ENCODE measurements around the gene RPAP3. TPM values are rescaled to one million over a fixed set of nuclear protein-coding genes. Genes with fewer than 3 reads are reported as not detected.

RPAP3 gene
- polyA plus RNA-seq, 12 donors: 21.4 to 38.4 (median 30.7) TPM; not detected in 1

GRCh38 chr12:47722941-47723631, 17.3 kb upstream of the RPAP3 start:
- no peak for DNase-seq

DNA sequence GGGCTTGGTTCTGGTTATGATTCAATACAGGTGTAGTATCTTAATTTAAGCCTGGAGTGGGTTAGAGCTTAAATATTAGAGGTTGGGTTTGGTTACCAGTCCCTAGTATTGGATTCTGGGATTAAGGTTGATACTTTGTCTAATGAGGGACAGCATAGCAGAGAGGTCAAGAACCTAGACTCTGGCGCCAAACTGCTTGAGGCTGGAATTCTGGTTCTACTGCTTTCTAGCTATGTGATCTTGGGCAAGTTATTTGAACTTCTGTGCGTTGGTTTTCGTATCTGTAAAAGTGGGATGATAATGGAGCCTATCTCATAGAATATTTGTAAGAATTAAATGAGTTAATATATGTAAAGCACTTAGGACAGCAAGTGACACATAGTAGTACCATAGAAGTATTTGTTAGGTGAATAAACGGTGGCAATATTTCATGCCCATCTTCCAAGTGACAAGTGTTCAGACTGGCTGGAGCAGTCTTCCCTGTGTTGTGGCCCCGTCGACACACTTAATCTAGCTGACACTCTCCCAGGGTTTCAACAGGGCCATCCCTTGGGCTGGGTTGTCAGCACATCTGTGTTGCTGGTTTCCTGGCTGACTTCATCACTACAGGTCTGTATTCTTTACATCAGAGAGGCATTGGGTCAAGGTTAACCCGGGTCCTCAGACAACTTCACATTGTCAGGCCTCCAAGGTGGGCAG, 16.5 kb upstream of the RPAP3 start:
- DNase-seq: no peak

DNA sequence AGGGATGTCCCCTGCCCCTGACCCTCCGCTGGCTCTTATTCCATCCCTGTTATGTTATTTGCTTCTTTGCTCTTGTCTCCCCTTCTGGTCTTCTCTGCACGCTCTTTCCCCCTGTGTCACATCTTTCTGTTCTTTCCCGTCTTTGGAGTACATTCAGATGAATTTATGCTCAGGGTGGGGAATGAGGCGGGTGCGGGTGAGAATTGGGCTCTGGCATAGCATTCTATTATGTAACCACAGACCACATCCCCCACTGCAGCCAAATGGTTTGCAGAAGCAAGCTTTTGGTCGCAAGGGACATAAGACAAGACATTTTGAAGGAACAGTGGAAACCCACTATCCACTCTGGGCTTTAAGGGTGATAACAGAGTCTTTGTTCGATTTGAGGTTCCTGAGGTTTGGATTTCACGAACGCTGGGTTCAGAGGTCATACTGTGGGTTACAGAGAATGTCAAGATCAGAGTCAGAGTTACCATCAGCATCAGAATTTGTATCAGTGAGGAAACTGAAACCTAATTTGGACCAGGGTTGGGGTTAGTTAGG, 15.7 kb upstream of the RPAP3 start:
- no peak for DNase-seq

GRCh38 chr12:47718531-47718930, 12.7 kb upstream of the RPAP3 start:
- no peak for DNase-seq

DNA sequence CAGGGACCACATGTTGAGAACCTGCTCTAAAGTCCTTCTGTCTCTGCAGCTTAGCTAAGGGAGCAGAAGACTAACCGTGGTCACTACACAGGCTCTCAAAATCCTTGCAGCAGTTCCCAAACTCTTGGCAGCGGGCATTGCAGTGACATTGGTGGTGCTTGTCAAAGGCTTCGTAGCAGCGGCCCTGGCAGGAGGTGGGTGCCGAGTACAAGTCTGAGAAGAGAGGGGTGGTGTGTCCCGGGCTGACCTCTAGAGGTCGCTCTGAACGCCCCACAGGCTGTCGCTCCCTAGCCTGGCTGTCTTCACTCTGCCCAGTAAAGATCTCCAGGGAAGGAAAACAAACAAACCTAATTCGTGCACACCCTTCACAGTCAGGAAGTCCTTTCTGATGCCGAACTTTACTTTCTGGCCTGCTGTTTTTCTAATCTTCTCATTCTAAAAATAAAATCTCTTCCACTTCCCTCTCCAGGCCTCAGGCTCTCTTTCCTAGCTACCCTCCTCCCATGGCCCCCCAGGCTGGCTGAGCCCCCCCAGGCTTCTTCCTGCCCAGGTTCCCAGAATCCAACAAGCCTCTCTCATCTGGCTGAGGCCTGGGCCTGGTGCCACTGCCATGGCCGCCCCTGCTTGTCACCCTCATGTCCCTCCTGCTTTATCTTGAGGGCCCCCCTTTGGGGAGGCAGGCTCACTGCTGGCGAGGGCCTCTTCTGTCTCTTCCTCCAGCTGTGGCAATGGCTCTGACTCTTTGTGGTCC, 11.8 kb upstream of the RPAP3 start:
- peak; percentile 84 for DNase-seq

- DNase-seq: no peak
Observed at GRCh38 chr12:47717046-47717442, 11.2 kb upstream of the RPAP3 start.

- DNase-seq: no peak
Observed at GRCh38 chr12:47715877-47716548, 10.2 kb upstream of the RPAP3 start.

DNA sequence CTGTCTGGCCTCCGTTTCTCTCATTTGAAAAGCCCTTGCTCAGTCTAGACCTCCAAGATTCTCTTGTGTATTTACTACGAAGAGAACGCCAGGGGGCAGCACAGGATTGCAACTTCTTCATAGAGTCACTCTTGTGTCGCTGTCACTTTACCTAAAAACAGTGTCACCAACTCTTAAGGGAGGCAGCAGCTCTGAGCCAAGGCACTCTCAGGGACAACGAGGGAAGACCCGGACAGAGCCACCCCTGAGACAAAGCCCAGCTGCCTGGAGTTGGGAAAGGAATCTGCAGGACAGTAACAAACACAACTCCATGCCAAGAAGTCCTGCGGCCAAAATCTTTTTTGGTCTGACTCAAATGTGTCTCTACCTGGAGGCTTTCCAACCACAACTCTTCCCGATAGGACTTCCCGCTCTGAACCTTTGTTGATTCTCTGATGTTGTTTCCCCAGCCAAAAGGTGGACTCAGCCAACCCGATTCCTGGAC, 9.6 kb upstream of the RPAP3 start:
- DNase-seq: peak; percentile 87

- no peak for DNase-seq
Observed at GRCh38 chr12:47714826-47715386, 9.1 kb upstream of the RPAP3 start.

GRCh38 chr12:47712171-47712570, 6.3 kb upstream of the RPAP3 start:
- no peak for DNase-seq

GRCh38 chr12:47711448-47711847, 5.6 kb upstream of the RPAP3 start:
- DNase-seq: no peak

- no peak for DNase-seq
Observed at GRCh38 chr12:47710278-47710677, 4.4 kb upstream of the RPAP3 start.

DNA sequence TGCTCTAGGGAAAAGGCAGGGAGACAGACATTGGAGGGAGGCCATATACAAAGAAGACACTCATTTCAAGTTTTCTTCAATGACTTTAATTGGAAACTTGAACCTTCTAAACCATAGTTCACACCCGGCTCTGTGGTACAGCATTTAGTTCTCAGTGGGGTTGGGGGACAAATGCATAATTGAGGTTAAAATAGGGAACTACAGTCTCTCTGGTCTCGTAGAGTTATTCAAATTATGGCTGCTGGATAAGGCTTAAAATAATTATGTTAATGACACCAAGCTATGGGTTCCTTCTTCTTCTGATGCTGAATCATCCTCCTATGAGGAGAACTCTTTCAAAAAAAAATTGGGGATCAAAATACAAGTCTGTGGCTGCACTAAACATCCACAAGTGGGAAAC, 3.8 kb upstream of the RPAP3 start:
- DNase-seq: no peak

DNA sequence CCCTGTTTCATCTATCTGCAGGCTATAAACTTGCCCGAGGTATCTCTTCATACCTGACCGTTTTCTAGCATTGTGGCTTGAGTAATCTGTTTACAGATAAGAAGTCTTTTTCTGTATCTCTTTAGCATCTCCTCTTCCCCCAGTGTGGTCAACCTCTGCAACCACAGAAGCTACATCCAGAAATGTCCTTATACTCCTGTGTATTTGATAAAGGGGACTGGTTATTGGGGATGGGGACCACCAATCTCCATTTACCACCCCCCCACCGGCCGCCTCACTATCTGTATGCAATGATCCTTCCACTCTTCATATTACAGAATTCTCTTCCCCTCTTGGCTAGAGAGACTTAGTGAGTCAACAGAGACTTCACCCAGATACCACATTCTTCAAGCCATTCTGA, 3.4 kb upstream of the RPAP3 start:
- no peak for DNase-seq

DNA sequence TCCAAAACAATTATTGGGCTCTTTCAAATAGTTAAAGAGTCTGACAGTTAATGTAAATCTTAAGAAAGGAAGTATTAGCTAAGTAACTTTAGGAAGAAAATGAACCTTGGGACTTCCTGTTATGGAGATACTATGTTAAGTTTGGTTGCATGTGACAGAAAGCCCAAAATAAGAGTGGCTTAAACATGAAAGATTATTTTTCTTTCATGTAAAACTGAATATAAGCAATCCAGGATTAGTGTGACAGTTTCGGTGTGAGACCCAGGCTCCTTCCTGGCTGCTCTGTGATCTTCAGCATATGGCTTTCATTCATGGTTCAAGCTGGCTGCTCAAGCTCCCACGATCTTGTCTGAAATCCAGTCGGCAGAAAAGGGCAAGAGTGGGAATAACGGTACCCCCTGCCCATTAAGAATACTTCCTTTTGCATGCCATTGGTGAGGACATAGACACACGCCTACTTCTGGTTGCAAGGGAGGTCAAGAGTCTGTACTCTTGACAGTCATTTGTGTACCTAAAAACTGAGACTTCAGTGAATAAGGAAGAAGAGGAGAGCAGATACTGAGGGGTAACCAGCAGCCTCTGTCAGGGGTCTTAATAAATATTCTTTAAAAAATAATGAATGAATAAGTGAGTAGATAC, 2.2 kb upstream of the RPAP3 start:
- DNase-seq: no peak

DNA sequence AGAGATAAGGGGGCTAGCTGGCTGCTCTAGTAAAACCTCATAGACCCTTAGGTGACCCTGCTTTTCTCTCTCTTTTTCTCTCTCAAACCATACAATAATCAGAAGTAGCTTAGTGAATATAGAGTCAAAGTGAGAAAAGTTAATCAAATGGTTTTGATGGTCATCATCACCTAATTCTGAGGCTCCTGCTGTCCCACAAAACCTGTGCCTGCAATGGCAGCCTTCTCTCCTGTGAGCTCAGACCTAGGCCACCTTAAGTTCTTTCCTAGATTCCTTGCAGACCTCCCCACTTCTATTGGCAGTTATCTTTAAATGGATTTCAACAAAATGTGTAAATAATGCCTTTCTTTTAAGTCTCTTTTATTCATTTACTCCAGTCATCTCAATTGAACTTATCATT, 1.5 kb upstream of the RPAP3 start:
- DNase-seq: no peak

- DNase-seq: no peak
Observed at GRCh38 chr12:47705229-47705565, 633 bp downstream of the RPAP3 start.

- no peak for DNase-seq
Observed at GRCh38 chr12:47704719-47705118, 1.1 kb downstream of the RPAP3 start.

GRCh38 chr12:47700263-47700662, 5.6 kb downstream of the RPAP3 start:
- no peak for DNase-seq

DNA sequence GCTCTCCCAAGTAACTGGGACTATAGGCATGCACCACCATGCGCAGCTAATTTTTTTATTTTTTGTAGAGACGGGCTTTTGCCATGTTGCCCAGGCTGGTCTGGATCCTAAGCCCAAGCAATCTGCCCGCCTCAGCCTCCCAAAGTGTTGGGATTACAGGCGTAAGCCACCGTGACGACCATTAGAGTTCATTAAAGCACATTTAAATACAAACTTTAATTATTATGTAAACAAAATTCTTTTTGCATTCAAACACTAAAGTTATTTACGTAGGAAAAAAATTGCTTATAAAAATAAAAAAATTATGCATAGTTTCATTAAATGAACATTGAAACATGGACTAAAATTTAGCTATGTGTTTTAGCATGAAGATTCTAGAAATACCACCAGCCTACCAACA, 7.2 kb downstream of the RPAP3 start:
- no peak for DNase-seq

DNA sequence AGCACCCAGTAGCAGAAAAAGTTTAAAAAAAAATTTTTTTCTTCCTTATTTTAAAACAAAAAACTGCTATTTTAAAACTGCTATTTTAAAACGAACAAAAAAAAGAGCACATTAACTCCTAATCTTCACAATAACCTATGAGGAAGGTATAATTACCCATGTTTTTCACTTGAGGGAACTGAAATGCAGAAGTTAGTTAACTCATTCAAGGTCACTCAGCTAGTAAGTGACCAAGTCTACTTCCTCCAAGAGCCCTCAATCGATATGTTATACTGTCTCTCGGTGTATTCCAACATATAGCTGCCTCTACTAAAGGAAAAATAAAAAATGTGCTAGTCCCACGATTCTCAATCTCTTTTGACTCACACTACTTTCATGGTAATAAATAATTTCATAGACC, 7.8 kb downstream of the RPAP3 start:
- no peak for DNase-seq

Data from muscle of arm (tissue), 12 donors.